HEK293 (cell line): ENCODE data around the gene CDR2L.
A peak's percentile ranks its signal among the peaks of the same experiment; 100 is the strongest.

ENCODE experiments used
- FEZF1 ChIP-seq: fragments of 450-650 bp; formaldehyde crosslinking; IDR thresholded peaks from 2 replicates; pipeline ENCODE4 v1.5.1; 2016; ENCODE audit warnings: missing biosample characterization, missing genetic modification characterization
- GFI1B ChIP-seq: fragments of 450-650 bp; formaldehyde crosslinking; IDR thresholded peaks from 2 replicates; pipeline ENCODE4 v1.5.1; 2016; ENCODE audit warnings: missing biosample characterization, missing genetic modification characterization
- GLIS1 ChIP-seq: fragments of 450-650 bp; formaldehyde crosslinking; IDR thresholded peaks from 2 replicates; pipeline ENCODE4 v1.5.1; 2016; ENCODE audit warnings: missing biosample characterization, missing genetic modification characterization
- INSM2 ChIP-seq: fragments of 450-650 bp; formaldehyde crosslinking; IDR thresholded peaks from 2 replicates; pipeline ENCODE4 v1.5.1; 2016; ENCODE audit warnings: missing biosample characterization, missing genetic modification characterization
- KLF10 ChIP-seq: fragments of 450-650 bp; IDR thresholded peaks from 2 replicates; pipeline ENCODE4 v1.5.1; 2018; ENCODE audit warnings: missing biosample characterization, mild to moderate bottlenecking, missing genetic modification characterization
- KLF17 ChIP-seq: fragments of 450-650 bp; formaldehyde crosslinking; IDR thresholded peaks from 2 replicates; pipeline ENCODE4 v1.5.1; 2016; ENCODE audit warnings: missing biosample characterization, missing genetic modification characterization
- MYNN ChIP-seq: fragments of 450-650 bp; formaldehyde crosslinking; IDR thresholded peaks from 2 replicates; pipeline ENCODE4 v1.5.1; 2016; ENCODE audit warnings: missing biosample characterization, missing genetic modification characterization, borderline replicate concordance
- PRDM6 ChIP-seq: fragments of 450-650 bp; formaldehyde crosslinking; IDR thresholded peaks from 2 replicates; pipeline ENCODE4 v1.5.1; 2017; ENCODE audit warnings: missing biosample characterization, missing genetic modification characterization
- REST ChIP-seq: fragments of 450-650 bp; formaldehyde crosslinking; IDR thresholded peaks from 2 replicates; pipeline ENCODE4 v1.5.1; 2016; ENCODE audit warnings: missing biosample characterization, missing genetic modification characterization
- SALL2 ChIP-seq: fragments of 450-650 bp; formaldehyde crosslinking; IDR thresholded peaks from 2 replicates; pipeline ENCODE4 v1.5.0; 2017; ENCODE audit warnings: missing biosample characterization, mild to moderate bottlenecking, missing genetic modification characterization, borderline replicate concordance
- SP3 ChIP-seq: fragments of 450-650 bp; formaldehyde crosslinking; IDR thresholded peaks from 2 replicates; pipeline ENCODE4 v1.5.1; 2016; ENCODE audit warnings: missing biosample characterization, missing genetic modification characterization
- ZBTB17 ChIP-seq: fragments of 450-650 bp; formaldehyde crosslinking; IDR thresholded peaks from 2 replicates; pipeline ENCODE4 v1.5.1; 2016; ENCODE audit warnings: missing biosample characterization, missing genetic modification characterization
- ZNF10 ChIP-seq: fragments of 450-650 bp; formaldehyde crosslinking; IDR thresholded peaks from 2 replicates; pipeline ENCODE4 v1.5.1; 2017; ENCODE audit warnings: missing biosample characterization, missing genetic modification characterization
- ZNF132 ChIP-seq: fragments of 450-650 bp; formaldehyde crosslinking; IDR thresholded peaks from 2 replicates; pipeline ENCODE4 v1.5.1; 2017; ENCODE audit warnings: missing biosample characterization, missing genetic modification characterization, borderline replicate concordance
- ZNF146 ChIP-seq: fragments of 450-650 bp; formaldehyde crosslinking; IDR thresholded peaks from 2 replicates; pipeline ENCODE4 v1.5.1; 2016; ENCODE audit warnings: missing biosample characterization, missing genetic modification characterization
- ZNF155 ChIP-seq: fragments of 450-650 bp; formaldehyde crosslinking; IDR thresholded peaks from 2 replicates; pipeline ENCODE4 v1.5.1; 2016; ENCODE audit warnings: missing biosample characterization, missing genetic modification characterization
- ZNF169 ChIP-seq: fragments of 450-650 bp; formaldehyde crosslinking; IDR thresholded peaks from 2 replicates; pipeline ENCODE4 v1.5.1; 2016; ENCODE audit warnings: missing biosample characterization, missing genetic modification characterization
- ZNF211 ChIP-seq: fragments of 450-650 bp; formaldehyde crosslinking; IDR thresholded peaks from 2 replicates; pipeline ENCODE4 v1.5.1; 2016; ENCODE audit warnings: low read depth, missing biosample characterization, missing genetic modification characterization
- ZNF292 ChIP-seq: fragments of 450-650 bp; formaldehyde crosslinking; IDR thresholded peaks from 2 replicates; pipeline ENCODE4 v1.5.1; 2016; ENCODE audit warnings: low read depth, missing biosample characterization, missing genetic modification characterization, borderline replicate concordance
- ZNF311 ChIP-seq: fragments of 450-650 bp; formaldehyde crosslinking; IDR thresholded peaks from 2 replicates; pipeline ENCODE4 v1.5.1; 2017; ENCODE audit warnings: missing biosample characterization, missing genetic modification characterization, borderline replicate concordance
- ZNF324 ChIP-seq: fragments of 450-650 bp; formaldehyde crosslinking; IDR thresholded peaks from 2 replicates; pipeline ENCODE4 v1.5.1; 2016; ENCODE audit warnings: missing biosample characterization, missing genetic modification characterization
- ZNF366 ChIP-seq: fragments of 450-650 bp; formaldehyde crosslinking; conservative IDR thresholded peaks from 2 replicates; pipeline ENCODE4 v1.5.1; 2016; ENCODE audit warnings: missing biosample characterization, missing genetic modification characterization
- ZNF394 ChIP-seq: fragments of 450-650 bp; formaldehyde crosslinking; IDR thresholded peaks from 2 replicates; pipeline ENCODE4 v1.5.1; 2016; ENCODE audit warnings: missing biosample characterization, missing genetic modification characterization, mild to moderate bottlenecking, moderate library complexity, borderline replicate concordance
- ZNF416 ChIP-seq: fragments of 450-650 bp; formaldehyde crosslinking; IDR thresholded peaks from 2 replicates; pipeline ENCODE4 v1.5.1; 2016; ENCODE audit warnings: missing biosample characterization, missing genetic modification characterization
- ZNF449 ChIP-seq: fragments of 450-650 bp; formaldehyde crosslinking; IDR thresholded peaks from 2 replicates; pipeline ENCODE4 v1.5.1; 2017; ENCODE audit warnings: missing biosample characterization, mild to moderate bottlenecking, missing genetic modification characterization, moderate library complexity
- ZNF514 ChIP-seq: fragments of 450-650 bp; formaldehyde crosslinking; IDR thresholded peaks from 2 replicates; pipeline ENCODE4 v1.5.1; 2016; ENCODE audit warnings: missing biosample characterization, missing genetic modification characterization
- ZNF521 ChIP-seq: fragments of 450-650 bp; formaldehyde crosslinking; IDR thresholded peaks from 2 replicates; pipeline ENCODE4 v1.5.1; 2017; ENCODE audit warnings: missing biosample characterization, mild to moderate bottlenecking, missing genetic modification characterization
- ZNF530 ChIP-seq: fragments of 450-650 bp; formaldehyde crosslinking; IDR thresholded peaks from 2 replicates; pipeline ENCODE4 v1.5.1; 2016; ENCODE audit warnings: low read depth, missing biosample characterization, missing genetic modification characterization
- ZNF544 ChIP-seq: fragments of 450-650 bp; formaldehyde crosslinking; IDR thresholded peaks from 2 replicates; pipeline ENCODE4 v1.5.0; 2017; ENCODE audit warnings: missing biosample characterization, missing genetic modification characterization
- ZNF558 ChIP-seq: fragments of 450-650 bp; formaldehyde crosslinking; IDR thresholded peaks from 2 replicates; pipeline ENCODE4 v1.5.1; 2016; ENCODE audit warnings: missing biosample characterization, missing genetic modification characterization
- ZNF654 ChIP-seq: fragments of 450-650 bp; formaldehyde crosslinking; IDR thresholded peaks from 2 replicates; pipeline ENCODE4 v1.5.1; 2016; ENCODE audit warnings: low read depth, missing biosample characterization, missing genetic modification characterization
- ZNF768 ChIP-seq: fragments of 450-650 bp; formaldehyde crosslinking; IDR thresholded peaks from 2 replicates; pipeline ENCODE4 v1.5.1; 2018; ENCODE audit warnings: missing biosample characterization, mild to moderate bottlenecking, missing genetic modification characterization

Gene CDR2L

GRCh38 chr17:75036643-75037268 is 49.3 kb downstream of the CDR2L start (continued):
- TF ChIP-seq ZNF449 (no peak), ZNF544 (tag by site-specific recombination) (no peak), SALL2 (tag by site-specific recombination) (no peak), ZNF416 (tag by site-specific recombination) (no peak), ZBTB17 (tag by site-specific recombination) (peak; percentile 95), FEZF1 (peak; percentile 50), PRDM6 (tag by site-specific recombination) (no peak), ZNF292 (tag by site-specific recombination) (no peak), ZNF132 (tag by site-specific recombination) (no peak), MYNN (tag by site-specific recombination) (no peak), ZNF211 (no peak), GFI1B (tag by site-specific recombination) (no peak), SP3 (tag by site-specific recombination) (peak; percentile 73), ZNF366 (tag by site-specific recombination) (peak; percentile 89), ZNF530 (no peak), ZNF521 (tag by site-specific recombination) (no peak), ZNF768 (tag by site-specific recombination) (no peak), ZNF654 (no peak), ZNF324 (tag by site-specific recombination) (no peak), ZNF394 (no peak; the same call in none of the 2 replicates), ZNF146 (tag by site-specific recombination) (no peak), GLIS1 (no peak; the same call in 1 of the 2 replicates), ZNF10 (peak; percentile 52; the same call in 1 of the 2 replicates), KLF10 (tag by site-specific recombination) (peak; percentile 91), ZNF558 (tag by site-specific recombination) (peak; percentile 92), INSM2 (tag by site-specific recombination) (peak; percentile 60; the same call in 1 of the 2 replicates), ZNF155 (no peak), ZNF169 (no peak), ZNF514 (no peak), REST (tag by site-specific recombination) (no peak), ZNF311 (tag by site-specific recombination) (no peak), KLF17 (tag by site-specific recombination) (peak; percentile 60; the same call in 1 of the 2 replicates)
